SH-SY5Y (cell line): ENCODE data around the gene LHX1.

Experiments
- GATA2 ChIP-seq: IDR thresholded peaks from 2 replicates; pipeline ENCODE4 v1.6.1; 2011; ENCODE audit warnings: mild to moderate bottlenecking, low read depth, low read length
- GATA3 ChIP-seq: IDR thresholded peaks from 2 replicates; pipeline ENCODE4 v1.6.1; 2011; ENCODE audit warnings: low read depth, mild to moderate bottlenecking, low read length, moderate library complexity

LHX1 gene

GRCh38 chr17:36911001-36911400 lies 26.3 kb upstream of the LHX1 start:
- TF ChIP-seq GATA3 (no peak), GATA2 (no peak)

GRCh38 chr17:36913132-36913531 lies 24.1 kb upstream of the LHX1 start:
- no peak for TF ChIP-seq GATA2
- TF ChIP-seq GATA3: no peak

DNA sequence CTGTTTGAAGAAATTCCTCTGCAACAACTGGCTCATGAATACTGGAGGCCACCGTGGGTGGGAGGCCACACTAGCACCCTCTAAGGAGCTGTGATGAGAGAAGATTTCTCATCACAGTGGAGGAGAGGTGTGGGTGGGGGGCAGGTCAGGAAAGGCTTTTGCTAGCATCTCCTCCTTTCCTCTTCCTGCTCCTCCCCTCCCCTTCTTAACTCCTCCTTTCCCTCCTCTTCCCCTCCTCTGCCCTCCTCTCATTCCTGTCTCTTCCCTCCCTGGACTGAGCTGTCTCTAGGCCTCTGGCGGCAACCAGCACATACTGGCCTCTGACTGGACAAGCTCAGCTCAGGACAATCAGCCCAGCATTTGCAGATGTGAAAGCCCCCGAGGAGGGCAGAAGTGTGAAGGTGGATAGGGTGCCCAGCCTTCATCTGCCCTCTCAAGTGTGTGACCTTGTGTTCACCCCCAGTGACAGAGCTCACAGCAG lies 19.0 kb upstream of the LHX1 start:
- no peak for TF ChIP-seq GATA3
- no peak for TF ChIP-seq GATA2

DNA sequence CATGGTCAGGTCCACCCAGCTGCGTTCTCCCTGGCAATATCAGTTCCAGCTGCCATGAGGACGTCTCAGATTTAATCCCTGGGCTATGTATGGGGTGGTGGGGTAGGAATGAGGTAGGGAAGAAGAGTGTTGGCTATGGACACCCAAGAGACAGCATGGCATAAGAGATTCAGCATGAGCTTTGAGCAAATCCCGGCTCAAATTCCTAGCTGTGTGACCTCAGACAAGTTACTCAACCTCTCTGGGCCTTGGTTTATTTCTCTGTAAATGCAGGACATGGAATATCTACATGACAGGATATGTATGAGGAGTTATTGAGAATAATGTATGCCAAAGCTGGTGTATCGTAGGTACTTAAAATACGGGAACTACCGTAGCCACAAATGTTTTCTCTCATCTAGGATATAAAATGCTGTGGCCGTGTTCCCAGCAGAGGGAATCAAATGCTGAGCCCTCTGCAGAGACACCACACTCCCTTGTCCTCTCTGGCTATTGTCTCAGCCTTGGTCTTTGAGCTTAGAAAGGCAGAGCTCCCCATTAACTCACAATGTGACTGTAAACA lies 17.8 kb upstream of the LHX1 start:
- no peak for TF ChIP-seq GATA3
- TF ChIP-seq GATA2: no peak

DNA sequence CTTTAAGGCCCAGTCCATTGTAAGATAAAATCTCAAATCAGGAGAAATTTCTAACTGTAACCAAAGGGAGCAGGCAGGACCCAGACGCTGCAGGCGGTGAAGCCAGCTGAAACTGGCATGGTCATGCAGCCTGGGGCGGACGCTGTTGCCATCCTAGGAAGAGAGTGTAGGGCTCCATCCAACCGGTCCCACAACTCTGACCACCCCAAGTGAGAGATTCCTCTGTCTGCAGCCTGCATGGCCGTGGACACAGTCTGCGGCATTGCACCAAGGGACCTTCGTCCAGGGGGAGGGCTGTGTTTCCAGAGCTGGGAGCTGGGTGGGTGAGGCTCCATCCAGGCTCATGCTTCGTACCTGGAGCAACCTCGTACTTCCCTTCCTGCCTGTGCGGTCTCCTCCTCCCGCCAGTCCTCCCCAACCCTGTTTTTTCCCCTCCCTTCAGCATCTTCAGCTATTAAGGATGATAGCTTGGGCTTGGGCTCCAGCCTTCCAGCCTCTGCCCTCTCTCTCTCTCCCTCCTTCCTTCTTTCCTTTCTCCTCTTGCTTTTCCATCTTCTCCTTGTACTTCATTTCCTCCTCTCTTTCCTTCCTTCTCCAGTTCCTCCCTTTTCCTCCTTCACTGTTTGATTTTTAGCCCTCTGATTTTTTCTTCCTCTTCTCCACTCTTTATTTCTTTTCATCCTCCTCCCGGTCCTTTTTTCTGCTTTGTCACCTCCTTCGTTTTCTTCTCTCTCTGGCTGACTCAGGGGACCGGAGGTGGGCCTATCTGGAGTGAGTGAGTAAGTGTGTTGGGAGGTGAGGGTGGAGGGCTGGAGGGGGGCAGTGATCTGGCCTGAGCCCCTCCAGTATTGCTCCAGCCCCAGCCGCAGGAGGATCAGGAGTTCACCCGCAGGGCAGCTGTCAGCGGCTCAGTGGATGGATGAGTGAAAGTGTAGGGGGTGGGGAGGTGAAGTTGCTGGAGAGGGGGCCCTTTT lies 17.0 kb upstream of the LHX1 start:
- no peak for TF ChIP-seq GATA2
- TF ChIP-seq GATA3: no peak

- no peak for TF ChIP-seq GATA2
- TF ChIP-seq GATA3: no peak
These were observed 16.0 kb upstream of the LHX1 start for GRCh38 chr17:36921095-36921851.

DNA sequence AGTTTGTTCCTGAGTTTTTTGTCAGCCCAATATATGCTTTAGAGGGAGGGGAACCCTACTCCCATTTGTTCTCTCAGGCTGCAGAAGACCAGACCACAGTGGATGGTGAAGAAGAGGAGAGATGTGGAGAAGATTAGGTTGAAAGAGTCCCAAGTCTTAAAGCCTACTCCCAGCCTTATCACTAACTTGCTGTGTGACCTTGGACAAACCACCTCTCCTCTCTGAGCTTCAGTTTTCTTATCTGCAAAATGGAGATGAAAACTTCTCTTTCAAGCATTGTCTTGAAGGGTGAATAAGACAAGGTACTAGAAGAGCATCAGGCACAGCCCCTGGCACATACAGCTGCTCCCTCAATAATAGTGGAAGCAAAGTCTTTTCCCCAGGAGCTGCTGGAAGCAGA lies 15.1 kb upstream of the LHX1 start:
- TF ChIP-seq GATA2 (no peak), GATA3 (no peak)

DNA sequence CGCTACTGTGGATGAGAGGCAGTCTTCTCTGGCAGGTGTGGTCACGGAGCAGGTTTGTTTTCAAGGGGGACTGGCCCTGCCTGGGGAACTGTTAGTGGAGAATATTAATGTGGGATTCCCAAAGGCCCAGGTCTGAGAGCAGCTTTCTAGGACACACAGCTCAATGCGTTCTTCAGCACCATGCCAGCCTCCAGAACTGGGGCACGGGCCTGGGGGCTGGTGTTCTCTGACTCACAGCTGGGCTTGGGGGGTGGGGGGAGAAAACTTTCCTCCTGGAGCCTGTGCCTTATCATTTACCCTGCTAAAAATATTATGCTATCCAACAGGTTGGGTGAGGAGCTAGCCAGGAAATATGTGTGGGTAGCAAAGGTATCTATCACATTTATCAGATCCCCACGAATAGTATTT lies 13.5 kb upstream of the LHX1 start:
- TF ChIP-seq GATA3: no peak
- no peak for TF ChIP-seq GATA2

DNA sequence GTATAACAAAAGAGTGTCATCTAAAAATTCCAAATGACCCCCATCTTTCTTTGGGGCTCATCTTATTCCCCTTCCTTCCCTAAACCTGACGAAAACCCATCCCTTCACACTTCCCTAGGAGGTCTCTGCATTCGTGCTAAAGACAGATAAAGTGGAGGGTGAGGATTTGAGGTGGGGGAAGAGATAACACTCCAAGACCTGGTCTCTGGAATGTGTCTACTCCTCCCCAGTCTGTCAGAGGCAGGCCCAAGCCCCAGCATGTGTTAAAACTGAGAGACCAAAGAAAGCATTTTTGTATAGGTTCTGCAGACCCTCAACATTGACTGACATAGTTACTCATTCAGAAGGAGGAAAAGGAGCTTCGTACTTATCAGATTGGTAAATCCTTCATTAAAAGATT lies 11.0 kb upstream of the LHX1 start:
- TF ChIP-seq GATA2: no peak
- no peak for TF ChIP-seq GATA3

- TF ChIP-seq GATA3 (no peak), GATA2 (no peak)
These were observed 10.6 kb upstream of the LHX1 start for GRCh38 chr17:36926701-36927100.

GRCh38 chr17:36928471-36929345 lies 8.6 kb upstream of the LHX1 start:
- TF ChIP-seq GATA2 (no peak), GATA3 (no peak)

GRCh38 chr17:36929851-36930582 lies 7.3 kb upstream of the LHX1 start:
- TF ChIP-seq GATA3 (no peak), GATA2 (no peak)

- TF ChIP-seq GATA3 (no peak), GATA2 (no peak)
These were observed 6.7 kb upstream of the LHX1 start for GRCh38 chr17:36930583-36930900.
